Keratinocyte (primary cell): ENCODE measurements around the gene PTPRN2. TPM values are rescaled to one million over a fixed set of nuclear protein-coding genes. Genes with fewer than 3 reads are reported as not detected.

Experiments used
- DNase-seq: peaks from one replicate; pipeline ENCODE4 v3.0.0-alpha.2; 2011; ENCODE audit warnings: low read depth, missing footprints, low spot score
- FAIRE-seq: peaks from 2 replicates; lab custom pipeline; 2011; peaks lifted over from hg19 to GRCh38; lab: Jason Lieb, UNC
- H2AFZ ChIP-seq: 2 replicates; pipeline ENCODE4 v1.6.0; 2012; ENCODE audit warnings: low read length, control low read depth, inconsistent platforms; ENCODE audit not compliant: control insufficient read depth
- H3K27ac ChIP-seq: 2 replicates; pipeline ENCODE4 v1.5.1; 2011; ENCODE audit warnings: low read length; ENCODE audit not compliant: control insufficient read depth, insufficient read depth
- H3K27me3 ChIP-seq: 3 replicates; pipeline ENCODE4 v1.6.0; 2011; ENCODE audit warnings: low read length; ENCODE audit not compliant: control insufficient read depth, insufficient read depth; ENCODE audit errors: extremely low read depth
- H3K36me3 ChIP-seq, 2 experiments: 2 replicates in 1 of 2; 3 replicates in 1 of 2; pipeline ENCODE4 v1.5.1; 2011; ENCODE audit warnings: low read length in 2 of 2, mild to moderate bottlenecking in 1 of 2; ENCODE audit not compliant: control insufficient read depth in 2 of 2, insufficient read depth in 2 of 2; ENCODE audit errors: extremely low read depth in 1 of 2
- H3K4me1 ChIP-seq: 3 replicates; pipeline ENCODE4 v1.5.1; 2011; ENCODE audit warnings: low read length; ENCODE audit not compliant: control insufficient read depth, insufficient read depth; ENCODE audit errors: extremely low read depth
- H3K4me2 ChIP-seq: 3 replicates; pipeline ENCODE4 v1.6.0; 2011; ENCODE audit warnings: low read depth, low read length; ENCODE audit not compliant: control insufficient read depth, insufficient read depth; ENCODE audit errors: extremely low read depth
- H3K4me3 ChIP-seq, 3 experiments: fragments of 200-600 bp in 1 of 3; sonication (generic) in 1 of 3; 2 replicates in 2 of 3; 3 replicates in 1 of 3; pipeline ENCODE4 v1.5.1; 2011 to 2016; ENCODE audit warnings: low read length in 3 of 3, mild to moderate bottlenecking in 3 of 3, control low read depth in 2 of 3, inconsistent platforms in 1 of 3, low read depth in 1 of 3, mixed read lengths in 1 of 3, mixed run types in 1 of 3, moderate library complexity in 1 of 3; ENCODE audit not compliant: control insufficient read depth in 2 of 3, insufficient read depth in 2 of 3; ENCODE audit errors: extremely low read depth in 1 of 3
- H3K79me2 ChIP-seq: 2 replicates; pipeline ENCODE4 v1.6.0; 2012; ENCODE audit warnings: low read length; ENCODE audit not compliant: control insufficient read depth, insufficient read depth
- H3K9ac ChIP-seq: 3 replicates; pipeline ENCODE4 v1.6.0; 2011; ENCODE audit warnings: low read length; ENCODE audit not compliant: control insufficient read depth, insufficient read depth; ENCODE audit errors: extremely low read depth
- H3K9me1 ChIP-seq: 3 replicates; pipeline ENCODE4 v1.6.0; 2011; ENCODE audit warnings: low read length; ENCODE audit not compliant: control insufficient read depth, insufficient read depth; ENCODE audit errors: extremely low read depth
- H3K9me3 ChIP-seq: 2 replicates; pipeline ENCODE4 v1.5.1; 2012; ENCODE audit warnings: low read depth, low read length; ENCODE audit not compliant: control insufficient read depth
- H4K20me1 ChIP-seq: 3 replicates; pipeline ENCODE4 v1.6.0; 2011; ENCODE audit warnings: low read length; ENCODE audit not compliant: control insufficient read depth, insufficient read depth; ENCODE audit errors: extremely low read depth
- CTCF ChIP-seq, 3 experiments: IDR thresholded peaks in 1 of 3; conservative IDR thresholded peaks in 1 of 3; optimal IDR thresholded peaks in 1 of 3; 2 replicates in 2 of 3; 3 replicates in 1 of 3; pipeline versions ENCODE3 to v1.5.1; 2011; ENCODE audit warnings: low read length in 3 of 3, mild to moderate bottlenecking in 3 of 3, moderate library complexity in 2 of 3, control low read depth in 1 of 3, inconsistent platforms in 1 of 3; ENCODE audit not compliant: insufficient read depth in 2 of 3; ENCODE audit errors: extremely low read depth in 1 of 3
- EZH2 ChIP-seq: IDR thresholded peaks from one replicate; pipeline ENCODE4 v1.6.1; 2012; ENCODE audit warnings: inconsistent platforms, mild to moderate bottlenecking, low read length, moderate library complexity
- dilution Hi-C: fragments of 300-500 bp; cut with MboI; formaldehyde crosslinking; loops from one replicate; pipeline ENCODE4 v1.7.0; 2020; ENCODE audit warnings: low sequenced_read_pairs; ENCODE audit not compliant: extremely low pct_ligation_motif_present
- polyA plus RNA-seq, 5 experiments: library from polyadenylated mRNA; depleted of rRNA in 3 of 5; stranded (reverse) in 3 of 5; stranded (forward) in 1 of 5; unstranded in 1 of 5; fragments of >200 nt; gene quantifications; 1 replicate in 1 of 5; 2 replicates in 3 of 5; 3 replicates in 1 of 5; pipeline versions ENCODE4 v1.2.1 to v1.2.3, GENCODE V29; 2011 to 2012; ENCODE audit warnings: missing spikeins in 2 of 5, low read depth in 1 of 5, low replicate concordance in 1 of 5

The PTPRN2 gene
- polyA plus RNA-seq, 1 donor (not counting 4 experiments of a cell fraction or from before 2014, with no cell fraction given) = not detected

- H4K20me1 ChIP-seq = no peaks in the 10 kb centered on the region
- no peaks in the 10 kb centered on the region for H3K9me1 ChIP-seq
- H3K27me3 ChIP-seq = no peaks in the 10 kb centered on the region
- dilution Hi-C loops = no loop called here
- peaks cover 8% of the 10 kb centered on the region for H3K9me3 ChIP-seq
- H3K36me3 ChIP-seq = no peaks in the 10 kb centered on the region
- no peaks in the 10 kb centered on the region for H3K79me2 ChIP-seq
- no peak overlapping the region for H2AFZ ChIP-seq
- H3K4me1 ChIP-seq = no peaks in the 10 kb centered on the region
- DNase-seq (no peak), FAIRE-seq (no peak)
- no peak overlapping the region for H3K4me2 ChIP-seq
- H3K27ac ChIP-seq = no peak overlapping the region
- no peak overlapping the region for H3K4me3 ChIP-seq
- H3K9ac ChIP-seq = no peak overlapping the region
- TF ChIP-seq CTCF (optimal IDR thresholded peaks at IDR 0.05 in 1 of 3, IDR thresholded peaks at IDR 0.05 in 1 of 3, conservative IDR thresholded peaks at IDR 0.05 in 1 of 3; ENCODE audit: extremely low read depth in 1 of 3, insufficient read depth in 2 of 3, low read length in 3 of 3) (no peak), EZH2 (no peak)
These were observed 176.2 kb downstream of the PTPRN2 start for GRCh38 chr7:158411232-158411950.

- Histone ChIP-seq H3K4me3 (no peak overlapping the region), H3K9ac (no peak overlapping the region), H3K9me3 (peaks cover 10% of the 10 kb centered on the region), H3K4me1 (no peaks in the 10 kb centered on the region), H3K79me2 (no peaks in the 10 kb centered on the region), H3K9me1 (no peaks in the 10 kb centered on the region), H2AFZ (no peak overlapping the region), H4K20me1 (no peaks in the 10 kb centered on the region), H3K27me3 (no peaks in the 10 kb centered on the region), H3K36me3 (no peaks in the 10 kb centered on the region), H3K4me2 (no peak overlapping the region), H3K27ac (no peak overlapping the region)
- dilution Hi-C loops = no loop called here
- TF ChIP-seq CTCF (optimal IDR thresholded peaks at IDR 0.05 in 1 of 3, IDR thresholded peaks at IDR 0.05 in 1 of 3, conservative IDR thresholded peaks at IDR 0.05 in 1 of 3; ENCODE audit: extremely low read depth in 1 of 3, insufficient read depth in 2 of 3, low read length in 3 of 3) = no peak
- FAIRE-seq (no peak), DNase-seq (no peak)
These were observed 176.9 kb downstream of the PTPRN2 start for GRCh38 chr7:158410720-158411119.
